Measurements from ENCODE around the gene MTHFD1L. TPM values are rescaled to one million over a fixed set of nuclear protein-coding genes. Genes with fewer than 3 reads are reported as not detected.

The MTHFD1L gene
- total RNA-seq (2011; cell fraction: chromatin; rRNA removed; ENCODE audit: low replicate concordance): 162 and 229 TPM in 2 replicates
- 68.4 and 78.3 TPM in 2 replicates for total RNA-seq (2011; cell fraction: nucleolus; rRNA removed)
- 96.0 and 99.6 TPM in 2 replicates for total RNA-seq (2011; cell fraction: nucleoplasm; rRNA removed)
- total RNA-seq (2014; rRNA removed) (36.0 and 36.9 TPM in 2 replicates), total RNA-seq (2014; rRNA removed; fragmentation: Illumina TruSeq; extraction: Trizol) (63.0 and 85.9 TPM in 2 replicates), total RNA-seq (2015; rRNA removed; fragmentation: Illumina TruSeq; extraction: Trizol) (22.9 and 24.0 TPM in 2 replicates), total RNA-seq (2021) (118 and 128 TPM in 2 replicates), polyA plus RNA-seq (2011; rRNA removed) (77.7 and 80.6 TPM in 2 replicates), polyA plus RNA-seq (2014; fragmentation: Illumina TruSeq; extraction: Trizol) (65.5 and 68.2 TPM in 2 replicates), polyA plus RNA-seq (2014; fragmentation: Nextera tagmentation; extraction: Ambion mirVana) (10 to 100 TPM; 20.9 to 27.7 TPM), polyA plus RNA-seq (2014; rRNA removed) (61.0 and 61.8 TPM in 2 replicates), polyA minus RNA-seq (2011; rRNA and poly(A)+ RNA removed) (78.9 and 99.3 TPM in 2 replicates), Bru-seq, nascent RNA (percentile 82 among the genes with signal in this experiment), BruChase-seq, experiment 1, labeled RNA remaining after a 2-hour chase (percentile 88 among the genes with signal in this experiment), BruChase-seq, experiment 2, labeled RNA remaining after a 6-hour chase (percentile 84 among the genes with signal in this experiment)
- 23.3 and 44.4 TPM in 2 replicates for polyA plus RNA-seq (2011; cell fraction: cytosol; rRNA removed)
- polyA plus RNA-seq (2011; cell fraction: nucleus; rRNA removed): 34.2 and 46.5 TPM in 2 replicates
- polyA plus RNA-seq (2012): 47.8 and 100 TPM in 2 replicates
- polyA minus RNA-seq (2011; cell fraction: cytosol; rRNA and poly(A)+ RNA removed): 48.1 and 48.5 TPM in 2 replicates
- 38.1 and 74.5 TPM in 2 replicates for polyA minus RNA-seq (2011; cell fraction: nucleus; rRNA and poly(A)+ RNA removed)
- long read RNA-seq, experiment 1, transcript MTHFD1L-211 (28 exons, 3,475 nt): major isoform, 74 of 332 reads
- long read RNA-seq, experiment 1, transcript MTHFD1L-201 (8 exons, 1,049 nt): minor isoform, 25 of 332 reads
- long read RNA-seq, experiment 1, transcript MTHFD1L-203 (28 exons, 3,604 nt): minor isoform, 52 of 332 reads
- long read RNA-seq, experiment 1, partial matches to known transcripts: 101 of 332 reads
- long read RNA-seq, experiment 1, other reads (novel, unspliced or antisense): 79 of 332 reads
- long read RNA-seq, experiment 2, transcript MTHFD1L-211 (28 exons, 3,475 nt): minor isoform, 16 of 141 reads
- long read RNA-seq, experiment 2, transcript MTHFD1L-201 (8 exons, 1,049 nt): major isoform, 18 of 141 reads
- long read RNA-seq, experiment 2, transcript MTHFD1L-203 (28 exons, 3,604 nt): minor isoform, 10 of 141 reads
- long read RNA-seq, experiment 2, partial matches to known transcripts: 35 of 141 reads
- long read RNA-seq, experiment 2, other reads (novel, unspliced or antisense): 62 of 141 reads
- long read RNA-seq, experiment 3, partial matches to known transcripts: 7 of 12 reads
- long read RNA-seq, experiment 3, other reads (novel, unspliced or antisense): 2 of 12 reads

DNA sequence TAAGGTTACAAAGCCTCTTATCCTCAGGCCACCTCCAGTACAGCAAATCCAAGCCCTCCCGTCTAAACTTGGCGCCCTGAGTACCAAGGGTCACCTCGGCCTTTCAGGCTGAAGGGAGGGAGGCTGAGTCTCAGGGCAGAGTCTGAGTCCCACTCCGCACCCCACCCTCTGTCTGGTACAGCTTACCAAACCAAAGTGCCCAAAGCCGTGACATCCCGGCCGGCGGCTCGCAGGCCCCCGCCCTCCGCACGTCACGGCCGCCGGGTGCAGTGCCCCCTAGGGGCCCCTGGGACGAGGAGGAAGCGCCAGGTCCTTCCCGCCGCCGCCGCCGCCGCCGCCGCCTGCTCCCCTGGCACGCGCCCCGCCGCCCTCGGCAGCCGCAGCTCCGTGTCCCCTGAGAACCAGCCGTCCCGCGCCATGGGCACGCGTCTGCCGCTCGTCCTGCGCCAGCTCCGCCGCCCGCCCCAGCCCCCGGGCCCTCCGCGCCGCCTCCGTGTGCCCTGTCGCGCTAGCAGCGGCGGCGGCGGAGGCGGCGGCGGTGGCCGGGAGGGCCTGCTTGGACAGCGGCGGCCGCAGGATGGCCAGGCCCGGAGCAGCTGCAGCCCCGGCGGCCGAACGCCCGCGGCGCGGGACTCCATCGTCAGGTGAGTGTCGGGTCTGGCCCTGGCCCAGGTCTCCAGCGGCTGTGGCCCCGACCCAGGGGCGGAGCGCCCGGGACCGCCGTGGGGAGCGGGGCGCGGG, at the start of gene MTHFD1L:
TSS of gene MTHFD1L (plus strand) at position 297 of the 741 bp plus-strand sequence. CDS start at position 418, 121 bp downstream.
- intact Hi-C loops (cut with micrococcal nuclease) (loop anchor here (2.0 to 5.0 kb wide), 2 partner anchors 19 to 38 kb away; no protein-coding TSS in a partner anchor), in situ Hi-C loops (cut with MboI) (no loop called here)
- H2AFZ ChIP-seq (ENCODE audit: low read depth, low read length): peak within 1 kb of the TSS; percentile 100
- H4K20me1 ChIP-seq (replicated peaks; ENCODE audit: control insufficient read depth, insufficient read depth, low read length): peaks cover 6% of the 10 kb centered on the region; the same call in 1 of the 2 replicates
- peak; percentile 83 for ATAC-seq
- peak within 1 kb of the TSS; percentile 90 for H3K27ac ChIP-seq (ENCODE audit: extremely low read depth, low read depth, low read length)
- no peaks in the 10 kb centered on the region for H3K27me3 ChIP-seq (ENCODE audit: control insufficient read depth in 2 of 2, insufficient read depth in 2 of 2, low read length in 2 of 2)
- peak; percentile 89 to 95 (median 94) for DNase-seq (ENCODE audit: extremely low read depth in 1 of 4, low spot score in 3 of 4)
- under 1% methylated on average over 27 of the region's 82 CpGs for WGBS (ENCODE audit: insufficient coverage, low coverage, missing lambda C conversion rate)
- H3K9me3 ChIP-seq (replicated peaks; ENCODE audit: control insufficient read depth, insufficient read depth, low read depth, low read length): no peaks in the 10 kb centered on the region; the same call in 1 of the 2 replicates
- CTCF ChIA-PET (ENCODE audit: low intra/inter-chr PET ratio): interaction anchor here (0.7 kb wide), 2 partner anchors 16 to 782 kb away, joined by 3 read pairs; no protein-coding TSS in a partner anchor
- peaks cover 50% of the 10 kb centered on the region for H3K79me2 ChIP-seq (ENCODE audit: control insufficient read depth, insufficient read depth, low read length)
- peaks cover 10% of the 10 kb centered on the region for H3K9me1 ChIP-seq (ENCODE audit: control insufficient read depth, insufficient read depth, low read length)
- H3K4me1 ChIP-seq (replicated peaks in 1 of 2; ENCODE audit: control insufficient read depth in 2 of 2, insufficient read depth in 2 of 2, low read length in 2 of 2): peaks cover 21 to 24% of the 10 kb centered on the region in 2 experiments
- H3K4me3 ChIP-seq: peak within 1 kb of the TSS; percentile 99
- POLR2A ChIA-PET: interaction anchor here (0.6 to 2.0 kb wide), 8 partner anchors 10 to 45 kb away, joined by 3 to 6 read pairs (median 4); no protein-coding TSS in a partner anchor
- peak within 1 kb of the TSS; percentile 90 to 96 for H3K9ac ChIP-seq (ENCODE audit: insufficient read depth in 1 of 2, low read depth in 2 of 2, low read length in 2 of 2)
- no TSS peak for BruUV-seq (replicated peaks)
- peaks cover 19% of the 10 kb centered on the region; the same call in 2 of the 3 replicates for H3K36me3 ChIP-seq (ENCODE audit: control insufficient read depth, insufficient read depth, low read length)
- peak within 1 kb of the TSS; percentile 100 for H3K4me2 ChIP-seq (ENCODE audit: insufficient read depth, low read length)
- no peak for FAIRE-seq
- no peak for TF ChIP-seq HMG20A (CRISPR knock-in tag; conservative IDR thresholded peaks at IDR 0.05)
- TF ChIP-seq, protein P1, sequence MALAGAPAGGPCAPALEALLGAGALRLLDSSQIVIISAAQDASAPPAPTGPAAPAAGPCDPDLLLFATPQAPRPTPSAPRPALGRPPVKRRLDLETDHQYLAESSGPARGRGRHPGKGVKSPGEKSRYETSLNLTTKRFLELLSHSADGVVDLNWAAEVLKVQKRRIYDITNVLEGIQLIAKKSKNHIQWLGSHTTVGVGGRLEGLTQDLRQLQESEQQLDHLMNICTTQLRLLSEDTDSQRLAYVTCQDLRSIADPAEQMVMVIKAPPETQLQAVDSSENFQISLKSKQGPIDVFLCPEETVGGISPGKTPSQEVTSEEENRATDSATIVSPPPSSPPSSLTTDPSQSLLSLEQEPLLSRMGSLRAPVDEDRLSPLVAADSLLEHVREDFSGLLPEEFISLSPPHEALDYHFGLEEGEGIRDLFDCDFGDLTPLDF (CRISPR knock-in tag; IDR thresholded peaks at IDR 0.05): 0 out of 2 replicates have a peak, but pooled peaks have one; percentile 38
- TF ChIP-seq, protein P2, sequence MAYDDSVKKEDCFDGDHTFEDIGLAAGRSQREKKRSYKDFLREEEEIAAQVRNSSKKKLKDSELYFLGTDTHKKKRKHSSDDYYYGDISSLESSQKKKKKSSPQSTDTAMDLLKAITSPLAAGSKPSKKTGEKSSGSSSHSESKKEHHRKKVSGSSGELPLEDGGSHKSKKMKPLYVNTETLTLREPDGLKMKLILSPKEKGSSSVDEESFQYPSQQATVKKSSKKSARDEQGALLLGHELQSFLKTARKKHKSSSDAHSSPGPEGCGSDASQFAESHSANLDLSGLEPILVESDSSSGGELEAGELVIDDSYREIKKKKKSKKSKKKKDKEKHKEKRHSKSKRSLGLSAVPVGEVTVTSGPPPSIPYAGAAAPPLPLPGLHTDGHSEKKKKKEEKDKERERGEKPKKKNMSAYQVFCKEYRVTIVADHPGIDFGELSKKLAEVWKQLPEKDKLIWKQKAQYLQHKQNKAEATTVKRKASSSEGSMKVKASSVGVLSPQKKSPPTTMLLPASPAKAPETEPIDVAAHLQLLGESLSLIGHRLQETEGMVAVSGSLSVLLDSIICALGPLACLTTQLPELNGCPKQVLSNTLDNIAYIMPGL (CRISPR knock-in tag; IDR thresholded peaks at IDR 0.05): peak; percentile 96
- no peak for TF ChIP-seq MTF1 (CRISPR knock-in tag; IDR thresholded peaks at IDR 0.05; ENCODE audit: borderline replicate concordance)
- peak; percentile 69; the same call in 1 of the 2 replicates for TF ChIP-seq RBM14 (IDR thresholded peaks at IDR 0.05; ENCODE audit: borderline replicate concordance, insufficient read depth, low read depth, low read length)
- TF ChIP-seq TBL1XR1 (IDR thresholded peaks at IDR 0.05; ENCODE audit: low read length in 2 of 2): no peak
- TF ChIP-seq GATAD2B (IDR thresholded peaks at IDR 0.05; ENCODE audit: borderline replicate concordance): peak; percentile 82
- TF ChIP-seq ZNF76 (CRISPR knock-in tag; IDR thresholded peaks at IDR 0.05; ENCODE audit: borderline replicate concordance): no peak
- TF ChIP-seq SIN3A (IDR thresholded peaks at IDR 0.05; ENCODE audit: borderline replicate concordance in 2 of 2, control insufficient read depth in 1 of 2, low read depth in 2 of 2, low read length in 2 of 2): peak; percentile 7 to 82; a peak in 2 of 4 replicates
- 0 out of 2 replicates have a peak, but pooled peaks have one; percentile 50 for TF ChIP-seq HDAC2 (IDR thresholded peaks at IDR 0.05)
- no peak for TF ChIP-seq GTF2A2 (tag; IDR thresholded peaks at IDR 0.05)

Data from K562 (cell line).